Glutamatergic neuron (in vitro differentiated cells): ENCODE results near the gene JUNB. TPM values are rescaled to one million over a fixed set of nuclear protein-coding genes. Genes with fewer than 3 reads are reported as not detected.
A peak's percentile ranks its signal among the peaks of the same experiment; 100 is the strongest.

Experiments used
- DNase-seq: peaks from one replicate; pipeline ENCODE4 v3.0.0; 2022
- H3K27ac Mint-ChIP-seq: one replicate; pipeline ENCODE4 v1.8.0; 2020; ENCODE audit warnings: mild to moderate bottlenecking, mixed read lengths, inconsistent platforms; ENCODE audit not compliant: unreplicated experiment
- H3K27me3 Mint-ChIP-seq: one replicate; pipeline ENCODE4 v1.8.0; 2020; ENCODE audit warnings: mild to moderate bottlenecking, moderate library complexity, mixed read lengths, inconsistent platforms; ENCODE audit not compliant: unreplicated experiment
- H3K36me3 Mint-ChIP-seq: one replicate; pipeline ENCODE4 v1.8.0; 2020; ENCODE audit warnings: mild to moderate bottlenecking, mixed read lengths, inconsistent platforms; ENCODE audit not compliant: unreplicated experiment
- H3K4me1 Mint-ChIP-seq: one replicate; pipeline ENCODE4 v1.8.0; 2020; ENCODE audit warnings: mild to moderate bottlenecking, low read depth, mixed read lengths, inconsistent platforms; ENCODE audit not compliant: unreplicated experiment
- H3K4me3 Mint-ChIP-seq: one replicate; pipeline ENCODE4 v1.8.0; 2020; ENCODE audit warnings: mild to moderate bottlenecking, mixed read lengths, inconsistent platforms; ENCODE audit not compliant: unreplicated experiment
- H3K9me3 Mint-ChIP-seq: one replicate; pipeline ENCODE4 v1.8.0; 2020; ENCODE audit warnings: mild to moderate bottlenecking, moderate library complexity, mixed read lengths, inconsistent platforms; ENCODE audit not compliant: unreplicated experiment
- CTCF ChIP-seq: fragments of 200-600 bp; sonication (generic); IDR thresholded peaks from one replicate; pipeline ENCODE4 v1.5.0; 2021; ENCODE audit not compliant: partially characterized antibody, unreplicated experiment
- total RNA-seq: library from RNA; stranded (reverse); fragmentation: NEBNext Ultra II Directional; extraction: Animal tissue kit (Norgen Biotek cat#: 25700); gene quantifications from one replicate; pipeline ENCODE4 v1.2.1, GENCODE V29; 2021; ENCODE audit not compliant: unreplicated experiment

JUNB gene
- total RNA-seq, 1 donor from 2014 or later: 24.9 TPM

- DNase-seq: peak; percentile 86
- no peaks in the 10 kb centered on the region for H3K4me1 Mint-ChIP-seq
- H3K27me3 Mint-ChIP-seq: peaks cover 4% of the 10 kb centered on the region
- H3K4me3 Mint-ChIP-seq: peak overlapping the region; percentile 62
- H3K27ac Mint-ChIP-seq: peak overlapping the region; percentile 41
- TF ChIP-seq CTCF: peak; percentile 66
- H3K9me3 Mint-ChIP-seq: peaks cover 2% of the 10 kb centered on the region
- no peaks in the 10 kb centered on the region for H3K36me3 Mint-ChIP-seq
These were observed 25.2 kb upstream of the JUNB start for GRCh38 chr19:12766051-12766521.

- Mint-ChIP-seq H3K27me3 (peaks cover 4% of the 10 kb centered on the region), H3K27ac (no peak overlapping the region), H3K36me3 (no peaks in the 10 kb centered on the region), H3K9me3 (peaks cover 2% of the 10 kb centered on the region), H3K4me1 (peaks cover 1% of the 10 kb centered on the region), H3K4me3 (no peak overlapping the region)
- no peak for DNase-seq
- TF ChIP-seq CTCF: no peak
These were observed 24.1 kb upstream of the JUNB start for GRCh38 chr19:12767150-12767549.

- Mint-ChIP-seq H3K9me3 (peaks cover 2% of the 10 kb centered on the region), H3K27me3 (peaks cover 4% of the 10 kb centered on the region), H3K36me3 (no peaks in the 10 kb centered on the region), H3K4me3 (no peak overlapping the region), H3K27ac (no peak overlapping the region), H3K4me1 (peaks cover 1% of the 10 kb centered on the region)
- no peak for DNase-seq
- no peak for TF ChIP-seq CTCF
These were observed 23.6 kb upstream of the JUNB start for GRCh38 chr19:12767666-12768065.

GRCh38 chr19:12769689-12770088 lies 21.6 kb upstream of the JUNB start:
- peak; percentile 69 for DNase-seq
- peaks cover 3% of the 10 kb centered on the region for H3K4me1 Mint-ChIP-seq
- H3K36me3 Mint-ChIP-seq: no peaks in the 10 kb centered on the region
- H3K27ac Mint-ChIP-seq: peak overlapping the region; percentile 55
- TF ChIP-seq CTCF: no peak
- peaks cover 4% of the 10 kb centered on the region for H3K27me3 Mint-ChIP-seq
- peaks cover 7% of the 10 kb centered on the region for H3K9me3 Mint-ChIP-seq
- H3K4me3 Mint-ChIP-seq: peak overlapping the region; percentile 55

- Mint-ChIP-seq H3K9me3 (peaks cover 7% of the 10 kb centered on the region), H3K36me3 (no peaks in the 10 kb centered on the region), H3K27me3 (peaks cover 4% of the 10 kb centered on the region), H3K27ac (no peak overlapping the region), H3K4me1 (peaks cover 3% of the 10 kb centered on the region), H3K4me3 (no peak overlapping the region)
- TF ChIP-seq CTCF: no peak
- DNase-seq: no peak
These were observed 20.4 kb upstream of the JUNB start for GRCh38 chr19:12770922-12771321.
